HG03575 (cell line): Measurements from ENCODE around the gene WASHC1.
"Not testable (repeated sequence)": the region's sequence is repeated elsewhere in the genome, so short reads cannot be mapped to it uniquely, and the experiment has no call there.

Experiments
- ATAC-seq: cut with Tn5 transposase; IDR thresholded peaks from one replicate; pipeline ENCODE4 v1.9.1; 2021; ENCODE audit not compliant: unreplicated experiment, insufficient number of reproducible peaks, low FRiP score; ENCODE audit errors: extremely low read depth

The WASHC1 gene, protein sequence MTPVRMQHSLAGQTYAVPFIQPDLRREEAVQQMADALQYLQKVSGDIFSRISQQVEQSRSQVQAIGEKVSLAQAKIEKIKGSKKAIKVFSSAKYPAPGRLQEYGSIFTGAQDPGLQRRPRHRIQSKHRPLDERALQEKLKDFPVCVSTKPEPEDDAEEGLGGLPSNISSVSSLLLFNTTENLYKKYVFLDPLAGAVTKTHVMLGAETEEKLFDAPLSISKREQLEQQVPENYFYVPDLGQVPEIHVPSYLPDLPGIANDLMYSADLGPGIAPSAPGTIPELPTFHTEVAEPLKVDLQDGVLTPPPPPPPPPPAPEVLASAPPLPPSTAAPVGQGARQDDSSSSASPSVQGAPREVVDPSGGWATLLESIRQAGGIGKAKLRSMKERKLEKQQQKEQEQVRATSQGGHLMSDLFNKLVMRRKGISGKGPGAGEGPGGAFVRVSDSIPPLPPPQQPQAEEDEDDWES

GRCh38 chr9:29356-29755 lies at the start of gene WASHC1:
TSS of gene WASHC1 (minus strand) at chr9:29456. CDS start at chr9:24999, 4,457 bp downstream.
- ATAC-seq, result not testable (repeated sequence)

DNA sequence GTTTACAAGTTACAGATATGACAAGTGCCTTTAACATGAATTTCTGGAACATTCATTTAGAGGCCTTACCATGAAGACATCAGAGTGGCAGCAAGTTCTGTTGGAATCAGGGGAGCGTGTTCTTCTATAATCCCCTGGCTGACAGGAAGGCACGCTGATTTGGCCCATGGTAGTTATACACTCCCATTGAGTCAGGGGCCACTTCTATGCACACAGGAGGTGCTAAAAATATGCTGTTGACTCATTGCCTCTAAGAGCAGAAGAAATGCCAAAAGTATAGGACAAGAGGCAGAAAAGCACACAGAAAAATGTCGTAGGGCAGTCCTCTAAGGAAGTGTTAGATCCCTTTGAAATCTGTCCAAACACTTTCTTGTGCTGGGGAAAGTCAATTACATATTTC lies 49.1 kb upstream of the WASHC1 start:
- not testable (repeated sequence) for ATAC-seq

- not testable (repeated sequence) for ATAC-seq
Observed at GRCh38 chr9:76389-76788, 47.1 kb upstream of the WASHC1 start.

DNA sequence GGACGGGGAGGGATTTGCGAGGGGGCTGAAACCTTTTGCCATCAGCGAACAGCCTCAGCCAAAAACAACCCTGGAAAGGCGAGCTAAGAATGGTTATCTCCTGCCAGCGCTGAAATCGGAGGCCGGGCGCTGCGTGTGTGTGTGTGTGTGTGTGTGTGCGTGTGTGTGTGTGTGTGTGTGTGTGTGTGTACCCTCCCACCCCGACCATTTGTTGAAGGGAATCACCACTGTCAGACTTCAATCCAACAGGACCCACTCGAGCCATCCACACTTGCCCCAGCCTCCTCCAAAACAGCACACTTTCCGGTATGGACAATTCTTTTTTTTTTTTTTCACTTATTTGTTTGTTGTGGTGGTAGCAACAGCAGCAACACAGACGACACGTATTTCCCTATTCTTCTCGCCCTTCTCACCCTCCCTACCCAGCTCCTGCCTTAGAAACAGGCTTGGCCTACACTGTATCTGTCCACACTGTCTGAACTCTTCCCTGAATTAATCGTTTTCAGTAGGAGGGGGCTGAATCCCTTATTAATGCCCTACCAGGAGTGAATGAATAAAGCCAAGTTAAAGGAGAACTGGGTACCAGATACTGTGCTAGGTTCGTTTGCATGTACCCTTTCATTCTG lies 44.8 kb upstream of the WASHC1 start:
- ATAC-seq, result not testable (repeated sequence)

DNA sequence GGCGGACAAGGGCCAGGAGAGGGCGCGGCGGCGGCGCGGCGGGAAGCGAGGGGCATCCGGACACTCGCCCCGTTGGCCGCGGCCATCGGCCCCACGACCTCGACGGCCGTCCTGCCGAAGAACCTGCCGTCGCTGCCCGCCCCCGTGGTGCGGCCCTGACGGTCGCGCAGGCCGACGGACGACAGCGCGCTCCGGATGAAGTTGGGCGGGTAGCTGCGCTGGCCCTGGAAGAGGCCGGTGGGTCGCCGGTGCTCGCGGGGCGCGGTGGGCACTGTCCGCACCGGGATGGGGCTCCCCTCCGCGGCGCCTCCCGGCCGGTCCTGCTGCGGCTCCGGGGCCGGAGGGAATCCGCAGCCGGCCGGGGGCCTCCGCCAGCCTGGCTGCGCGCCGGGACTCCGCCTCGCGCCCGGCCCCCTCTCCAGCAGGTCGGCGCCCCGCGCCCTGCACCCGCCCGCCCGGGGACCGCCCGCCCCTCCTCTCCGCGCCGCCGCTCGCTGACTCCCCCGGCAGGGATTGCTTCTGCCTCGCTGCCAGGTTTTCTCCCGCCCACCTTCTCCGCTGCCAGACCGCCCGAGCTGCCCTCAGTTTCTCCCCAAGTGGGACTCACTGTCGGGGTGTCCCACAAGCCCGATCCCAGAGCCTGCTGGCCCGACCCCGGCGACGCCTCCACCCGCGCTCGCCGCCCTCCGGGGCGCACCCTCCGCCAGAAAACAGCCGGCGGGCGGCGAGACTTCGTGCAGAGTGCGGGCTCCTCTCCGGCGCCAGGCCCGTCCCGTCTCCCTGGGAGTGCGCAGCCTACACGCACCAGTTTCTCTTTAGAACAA lies 44.0 kb upstream of the WASHC1 start:
- ATAC-seq, result not testable (repeated sequence)

DNA sequence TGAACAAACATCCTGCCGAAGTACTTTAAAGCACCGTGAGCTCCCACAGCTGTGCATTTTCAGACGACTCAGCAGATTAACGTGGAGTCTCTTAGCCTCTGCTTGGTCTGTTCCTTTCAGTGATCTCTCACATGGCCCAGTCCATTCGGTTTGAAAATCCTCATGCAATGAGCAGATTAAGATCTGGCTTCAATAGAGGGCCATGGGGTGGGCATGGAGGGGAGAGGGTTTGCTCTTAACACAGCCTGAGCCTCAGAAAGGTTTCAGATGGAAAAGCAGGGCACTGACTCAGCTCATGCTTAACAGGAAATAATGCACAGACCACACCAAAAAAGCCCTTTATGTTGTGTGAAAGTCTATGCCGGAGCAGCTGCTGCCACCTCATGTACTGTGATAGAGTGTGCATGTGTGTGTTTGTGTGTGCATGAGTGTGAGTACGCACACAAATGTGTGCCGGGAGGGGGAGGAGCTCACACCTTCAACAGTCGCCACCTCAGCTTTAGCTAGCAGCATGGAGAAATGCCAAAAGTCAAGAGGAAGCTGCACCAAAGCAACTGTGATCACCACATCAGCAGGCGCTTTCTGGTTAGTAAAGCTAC lies 33.9 kb upstream of the WASHC1 start:
- ATAC-seq, result not testable (repeated sequence)

DNA sequence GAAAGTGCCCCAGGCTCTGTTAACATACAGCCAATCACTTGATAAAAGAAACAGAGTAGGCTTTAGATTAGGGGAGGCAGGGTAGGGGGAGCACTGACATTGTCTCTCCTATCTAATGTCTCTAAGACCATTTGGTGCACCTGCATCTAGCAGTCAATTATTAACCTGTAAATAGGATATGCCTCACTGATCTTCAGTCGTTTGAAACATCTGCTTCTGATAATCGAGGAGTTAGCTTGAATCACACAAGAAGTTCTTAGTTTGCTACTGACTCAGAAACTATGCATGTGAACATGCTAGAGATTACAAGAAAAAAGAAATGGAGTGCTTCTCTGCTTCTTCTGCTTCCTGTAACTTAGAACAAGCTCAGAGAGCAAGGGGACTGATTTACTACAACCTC lies 23.4 kb upstream of the WASHC1 start:
- ATAC-seq, result not testable (repeated sequence)

DNA sequence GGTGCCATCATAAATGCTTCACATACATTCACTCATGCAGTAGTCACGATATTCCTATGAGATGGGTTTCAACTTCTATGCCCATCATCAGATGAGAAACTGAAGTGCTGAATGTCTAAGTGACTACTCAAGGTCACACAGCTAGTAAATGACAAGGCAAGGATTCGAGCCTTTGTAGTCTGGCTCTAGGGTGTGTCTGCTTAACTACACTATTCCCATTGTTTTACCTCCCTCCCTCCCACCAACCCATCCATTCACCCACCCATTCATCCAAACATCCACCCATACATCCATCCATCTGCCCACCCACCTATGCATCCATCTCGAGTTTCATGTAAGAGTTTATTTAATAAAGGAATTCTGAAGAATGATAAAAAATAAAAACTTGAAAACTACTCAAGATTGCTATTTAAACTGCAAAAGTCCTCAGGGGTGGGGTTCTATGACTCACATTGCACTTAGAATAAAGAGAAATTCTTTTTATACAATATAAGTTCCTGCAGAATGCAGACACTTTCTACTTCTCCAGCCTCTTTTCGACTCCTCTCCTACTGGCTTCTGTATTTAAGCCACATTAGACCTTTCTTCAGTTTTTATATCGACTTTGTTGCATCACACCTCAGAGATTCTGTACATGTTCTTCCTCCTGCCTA lies 19.1 kb upstream of the WASHC1 start:
- ATAC-seq, result not testable (repeated sequence)

GRCh38 chr9:46639-47271 lies 17.5 kb upstream of the WASHC1 start:
- not testable (repeated sequence) for ATAC-seq

GRCh38 chr9:46164-46563 lies 16.9 kb upstream of the WASHC1 start:
- not testable (repeated sequence) for ATAC-seq

DNA sequence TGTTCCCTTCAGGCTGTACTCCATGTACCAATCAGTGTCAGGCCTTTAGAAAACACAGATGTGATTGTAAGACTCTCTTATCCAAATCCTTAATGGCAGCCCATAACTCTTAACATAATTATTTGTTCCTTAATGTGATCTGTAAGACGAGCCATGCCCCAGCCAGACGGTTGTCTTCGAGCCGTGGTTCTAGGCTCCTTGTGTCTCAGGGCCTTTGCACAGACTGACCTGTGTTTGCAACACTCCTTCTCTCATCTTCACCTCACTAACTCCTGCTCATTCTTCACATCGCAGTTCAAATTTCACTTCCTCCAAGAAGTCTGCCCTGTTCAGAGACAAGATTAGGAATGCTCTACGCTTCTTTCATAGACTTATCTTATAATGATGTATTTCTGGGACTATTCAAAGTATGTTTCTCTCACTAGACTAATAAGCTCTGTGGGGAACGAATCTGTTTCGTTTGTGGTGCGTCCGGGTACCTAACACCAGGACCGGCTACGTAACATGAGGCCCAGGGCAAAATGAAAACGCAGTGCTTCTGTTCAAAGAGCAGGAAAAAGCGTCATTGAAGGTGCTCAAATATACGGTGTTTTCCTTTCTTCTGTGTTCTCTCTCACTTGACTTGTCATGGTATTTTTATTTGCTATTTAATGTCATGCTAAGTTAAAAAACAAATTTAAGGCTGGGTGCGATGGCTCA lies 16.1 kb upstream of the WASHC1 start:
- not testable (repeated sequence) for ATAC-seq

DNA sequence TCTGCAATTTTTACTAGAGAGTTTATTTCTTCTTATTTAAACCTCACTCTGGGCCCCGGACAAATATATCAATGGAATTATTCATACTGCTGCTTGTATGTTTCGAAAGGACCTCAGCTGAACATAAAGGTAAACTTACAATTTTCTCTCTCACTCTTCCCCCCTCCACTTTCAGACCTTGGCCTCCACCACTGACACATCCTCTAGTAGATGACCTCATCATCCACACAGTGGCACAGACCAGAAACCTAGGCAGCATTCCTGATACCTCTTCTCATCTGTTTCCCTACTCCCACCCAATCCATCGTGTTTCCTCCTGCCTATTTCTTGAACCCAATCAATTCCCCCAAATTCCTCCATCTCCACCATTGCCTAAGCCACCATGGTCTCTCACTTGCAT lies 15.2 kb upstream of the WASHC1 start:
- ATAC-seq, result not testable (repeated sequence)

GRCh38 chr9:43636-44035 lies 14.4 kb upstream of the WASHC1 start:
- not testable (repeated sequence) for ATAC-seq

DNA sequence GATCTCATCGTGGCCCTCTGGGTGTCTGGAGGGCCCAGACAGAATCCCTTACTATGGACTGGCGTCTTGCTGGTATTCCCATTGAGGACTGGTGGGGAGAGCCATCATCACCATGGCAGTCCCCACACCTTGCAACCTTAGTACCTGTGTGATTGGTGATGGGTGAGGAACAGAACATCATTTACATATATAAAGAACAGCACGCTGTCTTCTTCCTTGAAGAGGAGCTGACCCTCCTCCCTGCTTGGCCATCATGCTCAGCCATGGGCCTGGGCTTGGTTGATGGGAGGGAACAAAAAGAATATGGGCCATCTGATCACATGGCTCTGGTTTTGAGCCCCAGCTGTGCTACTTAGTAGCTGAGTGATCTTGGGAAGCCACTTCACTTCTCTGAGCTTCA lies 13.9 kb upstream of the WASHC1 start:
- ATAC-seq, result not testable (repeated sequence)

- not testable (repeated sequence) for ATAC-seq
Observed at GRCh38 chr9:41819-42218, 12.6 kb upstream of the WASHC1 start.

DNA sequence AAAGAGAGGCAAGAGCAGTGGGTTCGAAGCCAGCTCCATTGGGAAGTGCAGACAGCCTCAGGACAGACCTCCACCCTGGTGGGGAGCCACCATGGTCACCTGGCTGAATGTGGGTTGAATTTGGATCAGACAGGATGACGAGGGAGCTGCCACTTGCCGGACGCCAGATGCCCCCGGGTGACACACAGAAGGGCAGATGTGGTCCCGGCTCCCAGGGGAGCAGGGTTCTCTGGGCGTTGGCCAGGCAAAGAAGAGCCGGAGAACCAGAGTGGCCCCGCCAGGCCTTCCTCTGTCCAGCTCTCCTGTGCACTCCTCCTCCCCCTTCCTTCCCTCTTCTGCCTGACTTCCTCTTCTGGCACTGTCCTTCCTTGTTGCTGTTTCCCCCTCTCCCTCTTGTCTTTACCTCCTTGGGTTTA lies 12.0 kb upstream of the WASHC1 start:
- ATAC-seq, result not testable (repeated sequence)

DNA sequence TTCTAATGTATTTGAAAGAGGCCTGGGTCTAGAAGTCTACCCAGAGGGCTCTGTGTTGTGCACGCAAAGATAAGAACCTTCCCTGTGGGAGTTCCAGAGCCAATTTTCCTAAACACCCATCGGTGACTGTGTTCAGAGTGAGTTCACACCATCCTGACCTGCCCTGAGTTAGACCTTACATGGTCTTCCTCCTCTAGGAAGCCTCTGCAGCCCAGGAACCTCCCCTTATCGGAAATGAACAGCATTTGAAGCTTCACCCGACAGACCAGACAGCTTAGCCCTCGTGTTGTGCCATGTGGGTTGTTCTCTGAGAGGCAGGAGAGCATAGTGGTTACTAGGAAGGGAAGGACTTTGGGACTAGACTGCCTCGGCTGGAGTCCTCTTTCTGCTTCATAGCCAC lies 3.1 kb upstream of the WASHC1 start:
- not testable (repeated sequence) for ATAC-seq
